Neural progenitor cell (in vitro differentiated cells): ENCODE measurements around the gene KCNK17. TPM values are rescaled to one million over a fixed set of nuclear protein-coding genes. Genes with fewer than 3 reads are reported as not detected.

ENCODE experiments used
- DNase-seq: peaks from one replicate; pipeline ENCODE4 v3.0.0-alpha.2; 2016; ENCODE audit warnings: low spot score
- H2AFZ ChIP-seq: fragments of 200-600 bp; sonication (generic); replicated peaks from 2 replicates; pipeline ENCODE4 v1.6.1; 2016; ENCODE audit warnings: antibody characterized with exemption
- H3F3A ChIP-seq: fragments of 200-600 bp; sonication (generic); 2 replicates; pipeline ENCODE4 v1.6.1; 2016; ENCODE audit warnings: antibody characterized with exemption, low read depth
- H3K27ac ChIP-seq: fragments of 200-600 bp; sonication (generic); 2 replicates; pipeline ENCODE4 v1.5.1; 2016; ENCODE audit warnings: mild to moderate bottlenecking
- H3K27me3 ChIP-seq: fragments of 200-600 bp; sonication (generic); 2 replicates; pipeline ENCODE4 v1.6.1; 2016; ENCODE audit warnings: mild to moderate bottlenecking, moderate library complexity
- H3K36me3 ChIP-seq: fragments of 200-600 bp; sonication (generic); 2 replicates; pipeline ENCODE4 v1.5.1; 2016
- H3K4me1 ChIP-seq: fragments of 200-600 bp; sonication (generic); 2 replicates; pipeline ENCODE4 v1.6.1; 2016; ENCODE audit warnings: mixed run types
- H3K4me2 ChIP-seq: fragments of 200-600 bp; sonication (generic); 2 replicates; pipeline ENCODE4 v1.6.1; 2016
- H3K4me3 ChIP-seq: fragments of 200-600 bp; sonication (generic); 2 replicates; pipeline ENCODE4 v1.5.1; 2016
- H3K79me2 ChIP-seq: fragments of 200-600 bp; sonication (generic); 2 replicates; pipeline ENCODE4 v1.6.1; 2016; ENCODE audit warnings: low read depth
- H3K9ac ChIP-seq: fragments of 200-600 bp; sonication (generic); 2 replicates; pipeline ENCODE4 v1.6.1; 2016
- H3K9me3 ChIP-seq: fragments of 200-600 bp; sonication (generic); 2 replicates; pipeline ENCODE4 v1.5.1; 2016; ENCODE audit warnings: low read depth
- H4K20me1 ChIP-seq: fragments of 200-600 bp; sonication (generic); 2 replicates; pipeline ENCODE4 v1.6.1; 2016; ENCODE audit warnings: low read depth
- H3K27ac Mint-ChIP-seq: 3 replicates; pipeline ENCODE4 v1.8.0; 2021; ENCODE audit warnings: mixed read lengths
- H3K27me3 Mint-ChIP-seq: 2 replicates; pipeline ENCODE4 v1.8.0; 2022; ENCODE audit warnings: low read depth, mild to moderate bottlenecking, inconsistent platforms, moderate library complexity, mixed read lengths; ENCODE audit not compliant: insufficient read depth
- H3K36me3 Mint-ChIP-seq: 3 replicates; pipeline ENCODE4 v1.8.0; 2021; ENCODE audit warnings: mixed read lengths
- H3K4me1 Mint-ChIP-seq: 3 replicates; pipeline ENCODE4 v1.8.0; 2021; ENCODE audit warnings: mixed read lengths
- H3K4me3 Mint-ChIP-seq: 3 replicates; pipeline ENCODE4 v1.8.0; 2021; ENCODE audit warnings: mild to moderate bottlenecking, moderate library complexity, mixed read lengths
- H3K9me3 Mint-ChIP-seq: 3 replicates; pipeline ENCODE4 v1.8.0; 2020; ENCODE audit warnings: mixed read lengths
- CTCF ChIP-seq: fragments of 200-600 bp; sonication (generic); IDR thresholded peaks from 2 replicates; pipeline ENCODE4 v1.5.1; 2017; ENCODE audit warnings: antibody characterized with exemption, mild to moderate bottlenecking
- EZH2 ChIP-seq: fragments of 200-600 bp; sonication (generic); IDR thresholded peaks from 2 replicates; pipeline ENCODE4 v1.6.1; 2017; ENCODE audit warnings: antibody characterized with exemption, mild to moderate bottlenecking, moderate library complexity
- EZH2phosphoT487 ChIP-seq: fragments of 200-600 bp; sonication (generic); IDR thresholded peaks from 2 replicates; pipeline ENCODE4 v1.6.1; 2017; ENCODE audit warnings: antibody characterized with exemption
- total RNA-seq: library from RNA; depleted of rRNA; stranded (reverse); fragments of >200 nt; gene quantifications from 2 replicates; pipeline ENCODE4 v1.2.3, GENCODE V29; 2015; ENCODE audit warnings: low replicate concordance

KCNK17 gene
- total RNA-seq, 1 donor from 2014 or later: not detected

- Histone ChIP-seq H4K20me1 (no peaks in the 10 kb centered on the region), H3K9ac (no peak overlapping the region), H3K4me3 (no peak overlapping the region), H3K9me3 (no peaks in the 10 kb centered on the region), H3F3A (no peaks in the 10 kb centered on the region), H3K4me2 (no peak overlapping the region), H3K27me3 (peaks cover 16% of the 10 kb centered on the region), H3K79me2 (no peaks in the 10 kb centered on the region), H2AFZ (no peak overlapping the region), H3K27ac (no peak overlapping the region), H3K36me3 (no peaks in the 10 kb centered on the region), H3K4me1 (peaks cover 6% of the 10 kb centered on the region)
- H3K4me3 Mint-ChIP-seq: no peak overlapping the region
- H3K36me3 Mint-ChIP-seq: no peaks in the 10 kb centered on the region
- no peaks in the 10 kb centered on the region for H3K9me3 Mint-ChIP-seq
- H3K27ac Mint-ChIP-seq: no peak overlapping the region
- peaks cover 5% of the 10 kb centered on the region for H3K4me1 Mint-ChIP-seq
- DNase-seq: no peak
- peaks cover 9% of the 10 kb centered on the region for H3K27me3 Mint-ChIP-seq
- no peak for TF ChIP-seq EZH2phosphoT487
- no peak for TF ChIP-seq CTCF
- no peak for TF ChIP-seq EZH2
Measured at GRCh38 chr6:39296745-39297640, 17.2 kb downstream of the KCNK17 start.

DNA sequence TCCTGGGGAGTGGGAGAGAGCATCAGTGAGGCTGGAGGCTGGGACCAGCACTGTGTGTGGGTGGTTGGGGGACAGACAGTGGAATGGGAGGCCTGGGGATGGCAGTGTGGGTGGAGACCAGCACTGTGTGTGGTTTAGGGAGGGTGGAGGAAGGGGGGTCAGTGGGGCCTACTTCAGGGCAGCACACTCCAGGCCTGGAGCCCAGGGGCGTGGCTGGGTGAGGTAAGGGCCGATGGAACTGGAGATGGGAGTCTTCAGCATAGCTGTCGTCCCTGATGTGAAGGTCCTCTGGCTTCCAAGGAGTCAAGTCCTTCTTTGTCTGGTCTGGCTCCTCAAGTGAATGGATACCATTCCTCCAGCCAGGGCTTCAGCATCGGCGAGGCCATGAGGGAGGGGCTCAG, 18.6 kb downstream of the KCNK17 start:
- Histone ChIP-seq H3K9ac (no peak overlapping the region), H4K20me1 (no peaks in the 10 kb centered on the region), H3K36me3 (no peaks in the 10 kb centered on the region), H3F3A (no peaks in the 10 kb centered on the region), H3K4me2 (no peak overlapping the region), H3K9me3 (no peaks in the 10 kb centered on the region), H3K79me2 (no peaks in the 10 kb centered on the region), H3K4me1 (peaks cover 16% of the 10 kb centered on the region), H2AFZ (no peak overlapping the region), H3K27ac (no peak overlapping the region), H3K27me3 (peaks cover 23% of the 10 kb centered on the region), H3K4me3 (no peak overlapping the region)
- Mint-ChIP-seq H3K36me3 (no peaks in the 10 kb centered on the region), H3K27me3 (peaks cover 9% of the 10 kb centered on the region), H3K4me1 (peaks cover 9% of the 10 kb centered on the region), H3K4me3 (no peak overlapping the region), H3K9me3 (no peaks in the 10 kb centered on the region), H3K27ac (peak overlapping the region; percentile 9)
- TF ChIP-seq CTCF (no peak), EZH2phosphoT487 (no peak), EZH2 (no peak)
- DNase-seq: peak; percentile 26

GRCh38 chr6:39294899-39295298, 19.3 kb downstream of the KCNK17 start:
- Histone ChIP-seq H3K4me3 (no peak overlapping the region), H3F3A (no peaks in the 10 kb centered on the region), H3K27ac (no peak overlapping the region), H3K36me3 (no peaks in the 10 kb centered on the region), H3K79me2 (no peaks in the 10 kb centered on the region), H3K9ac (no peak overlapping the region), H3K4me2 (no peak overlapping the region), H4K20me1 (no peaks in the 10 kb centered on the region), H3K9me3 (no peaks in the 10 kb centered on the region), H3K4me1 (peaks cover 16% of the 10 kb centered on the region), H3K27me3 (peaks cover 23% of the 10 kb centered on the region), H2AFZ (no peak overlapping the region)
- no peaks in the 10 kb centered on the region for H3K36me3 Mint-ChIP-seq
- peak overlapping the region; percentile 9 for H3K27ac Mint-ChIP-seq
- no peak overlapping the region for H3K4me3 Mint-ChIP-seq
- TF ChIP-seq CTCF (no peak), EZH2phosphoT487 (no peak), EZH2 (no peak)
- H3K27me3 Mint-ChIP-seq: peaks cover 9% of the 10 kb centered on the region
- DNase-seq: no peak
- H3K4me1 Mint-ChIP-seq: peaks cover 9% of the 10 kb centered on the region
- no peaks in the 10 kb centered on the region for H3K9me3 Mint-ChIP-seq
